HCT116 (cell line): ENCODE data around the gene RPTOR. TPM values are rescaled to one million over a fixed set of nuclear protein-coding genes. Genes with fewer than 3 reads are reported as not detected.

Experiments
- ATAC-seq: fragments of 200-7000 bp; cut with Tn5 transposase; 2 replicates; pipeline ENCODE4 v1.9.1; 2020; ENCODE audit warnings: mild to moderate bottlenecking, moderate library complexity
- BruUV-seq: library from RNA; stranded (reverse); fragments of 400-500 nt; replicated peaks from 2 replicates; lab custom pipeline; 2021; lab: Mats Ljungman, UMichigan
- CTCF ChIA-PET: fragments of 300-600 bp; sonication (Branson Sonifier 250); formaldehyde crosslinking; loops from one replicate; lab custom pipeline; 2021; ENCODE audit warnings: antibody characterized with exemption; lab: Charles Lee
- POLR2A ChIA-PET: fragments of 300-600, 350-600 bp; sonication (Branson Sonifier 250); formaldehyde crosslinking; loops from one replicate; lab custom pipeline; 2021; ENCODE audit warnings: antibody characterized with exemption; lab: Charles Lee
- RAD21 ChIA-PET, 2 experiments: fragments of 300-600 bp; sonication (Branson Sonifier 250); formaldehyde crosslinking; loops; one replicate each; lab custom pipeline; 2023; ENCODE audit warnings: low total read pairs in 2 of 2; ENCODE audit not compliant: uncharacterized antibody in 2 of 2, unreplicated experiment in 2 of 2, low non-redundant PET in 1 of 2; lab: Charles Lee
- DNase-seq: peaks from one replicate; pipeline ENCODE4 v3.0.0-alpha.2; 2010; ENCODE audit warnings: low read depth, low spot score
- H2AFZ ChIP-seq: fragments of 200-600 bp; shearing (Covaris generic), sonication (generic); 2 replicates; pipeline ENCODE4 v1.6.1; 2017; ENCODE audit warnings: low read depth, mixed run types, mixed read lengths, antibody characterized with exemption, low read length; ENCODE audit not compliant: poor library complexity, severe bottlenecking
- H3K27ac ChIP-seq: 2 replicates; pipeline ENCODE4 v1.5.1; 2012; ENCODE audit warnings: low read depth, low read length
- H3K27me3 ChIP-seq: fragments of 200-600 bp; sonication (generic); 2 replicates; pipeline ENCODE4 v1.6.1; 2016; ENCODE audit warnings: mixed run types, low read length, mixed read lengths; ENCODE audit not compliant: insufficient read depth
- H3K36me3 ChIP-seq, 2 experiments: fragments of 200-500 bp in 1 of 2; fragments of 200-600 bp in 1 of 2; sonication (Bioruptor generic) in 1 of 2; sonication (generic) in 1 of 2; 2 replicates each; pipeline versions ENCODE4 v1.5.1 to v1.6.1; 2014 to 2016; ENCODE audit warnings: low read length in 2 of 2, inconsistent platforms in 1 of 2, mixed read lengths in 1 of 2, mixed run types in 1 of 2; ENCODE audit not compliant: insufficient read depth in 2 of 2, control insufficient read depth in 1 of 2
- H3K4me1 ChIP-seq, 2 experiments: fragments of 200-600 bp in 1 of 2; sonication (generic) in 1 of 2; 2 replicates each; pipeline versions ENCODE4 v1.5.1 to v1.6.1; 2012 to 2017; ENCODE audit warnings: low read length in 2 of 2, inconsistent platforms in 1 of 2, mild to moderate bottlenecking in 1 of 2, mixed read lengths in 1 of 2, mixed run types in 1 of 2, moderate library complexity in 1 of 2; ENCODE audit not compliant: insufficient read depth in 2 of 2, control insufficient read depth in 1 of 2
- H3K4me2 ChIP-seq: fragments of 200-600 bp; sonication (generic); 2 replicates; pipeline ENCODE4 v1.6.1; 2017; ENCODE audit warnings: mixed run types, low read length, mixed read lengths
- H3K4me3 ChIP-seq, 2 experiments: fragments of 200-600 bp in 1 of 2; sonication (generic) in 1 of 2; replicated peaks in 1 of 2; 2 replicates each; pipeline ENCODE4 v1.5.1; 2011 to 2016; ENCODE audit warnings: low read length in 2 of 2, control low read depth in 1 of 2, low read depth in 1 of 2, mild to moderate bottlenecking in 1 of 2, mixed read lengths in 1 of 2, mixed run types in 1 of 2
- H3K79me2 ChIP-seq: fragments of 200-600 bp; sonication (generic); 2 replicates; pipeline ENCODE4 v1.6.1; 2017; ENCODE audit warnings: mild to moderate bottlenecking, mixed run types, low read length, moderate library complexity, mixed read lengths; ENCODE audit not compliant: insufficient read depth
- H3K9ac ChIP-seq: fragments of 200-600 bp; sonication (generic); 2 replicates; pipeline ENCODE4 v1.6.1; 2016; ENCODE audit warnings: low read length, mixed read lengths
- H3K9me2 ChIP-seq: fragments of 200-600 bp; sonication (generic), shearing (Covaris generic); 2 replicates; pipeline ENCODE4 v1.6.1; 2017; ENCODE audit warnings: mixed run types, mild to moderate bottlenecking, moderate library complexity; ENCODE audit not compliant: insufficient read depth
- H3K9me3 ChIP-seq, 2 experiments: fragments of 200-500 bp in 1 of 2; fragments of 200-600 bp in 1 of 2; sonication (Bioruptor generic) in 1 of 2; sonication (generic) in 1 of 2; 2 replicates each; pipeline ENCODE4 v1.6.1; 2014 to 2017; ENCODE audit warnings: low read length in 2 of 2, mixed read lengths in 2 of 2, inconsistent platforms in 1 of 2, low read depth in 1 of 2, mild to moderate bottlenecking in 1 of 2, mixed run types in 1 of 2, moderate library complexity in 1 of 2; ENCODE audit not compliant: control insufficient read depth in 1 of 2, insufficient read depth in 1 of 2
- H4K20me1 ChIP-seq: fragments of 200-600 bp; sonication (generic), shearing (Covaris generic); 2 replicates; pipeline ENCODE4 v1.6.1; 2017; ENCODE audit warnings: mixed run types, mild to moderate bottlenecking, moderate library complexity; ENCODE audit not compliant: insufficient read depth
- intact Hi-C: fragments of 100-400 bp; cut with micrococcal nuclease; formaldehyde crosslinking; loops from 2 replicates; pipeline ENCODE4 v1.10.0; 2022
- total RNA-seq: library from RNA; stranded (reverse); gene quantifications from one replicate; pipeline ENCODE4 v1.2.1, GENCODE V29; 2021; ENCODE audit not compliant: unreplicated experiment
- TF ChIP-seq, protein P1 (sequence below): IDR thresholded peaks from 2 replicates; pipeline ENCODE4 v1.6.1; 2011; ENCODE audit warnings: mild to moderate bottlenecking, low read length, moderate library complexity; ENCODE audit not compliant: insufficient replicate concordance; ENCODE audit errors: extremely low read depth
- TF ChIP-seq, protein P2 (sequence below): IDR thresholded peaks from 2 replicates; pipeline ENCODE4 v1.6.1; 2012; ENCODE audit warnings: low read depth

RPTOR gene
- total RNA-seq, 1 experiment from 2014 or later = 69.5 TPM

DNA sequence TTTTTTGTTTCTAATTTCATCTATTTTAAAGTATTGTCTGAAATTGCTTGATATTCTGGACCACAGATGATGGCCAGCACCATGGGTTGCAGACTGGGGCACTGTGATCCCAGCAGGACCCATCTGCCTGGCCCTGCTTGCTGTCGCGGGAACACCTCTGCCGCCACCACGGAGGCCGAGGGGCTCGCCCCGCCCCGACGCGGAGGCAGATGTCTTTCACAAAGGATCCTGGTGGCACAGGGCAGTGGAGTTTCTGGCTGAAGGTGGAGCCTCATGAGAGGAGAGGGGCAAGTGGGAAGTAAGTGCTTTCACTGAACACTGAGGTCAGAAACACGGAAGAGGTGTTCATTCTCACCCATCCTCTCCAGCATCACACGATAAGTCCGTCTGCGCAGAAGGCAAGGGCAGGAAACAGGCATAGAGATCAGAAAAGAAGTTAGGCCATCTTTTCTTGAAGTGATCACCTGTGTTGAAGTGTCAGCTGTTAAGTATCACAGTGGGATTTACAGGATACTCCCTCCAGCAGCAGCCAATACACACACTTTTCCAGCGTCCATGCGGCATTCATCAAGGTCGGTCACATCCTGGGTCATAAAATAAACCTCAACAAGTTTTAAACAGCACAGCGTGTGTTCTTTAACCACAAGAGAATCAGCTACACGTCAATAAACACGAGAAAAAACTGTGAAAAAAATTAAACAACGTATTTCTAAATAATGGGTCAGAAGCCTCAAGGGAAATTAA, 194.5 kb downstream of the RPTOR start:
- H3K27me3 ChIP-seq = no peaks in the 10 kb centered on the region
- no peaks in the 10 kb centered on the region for H3K4me1 ChIP-seq
- CTCF ChIA-PET = no interaction called here
- no TSS peak for BruUV-seq
- TF ChIP-seq, protein P1, sequence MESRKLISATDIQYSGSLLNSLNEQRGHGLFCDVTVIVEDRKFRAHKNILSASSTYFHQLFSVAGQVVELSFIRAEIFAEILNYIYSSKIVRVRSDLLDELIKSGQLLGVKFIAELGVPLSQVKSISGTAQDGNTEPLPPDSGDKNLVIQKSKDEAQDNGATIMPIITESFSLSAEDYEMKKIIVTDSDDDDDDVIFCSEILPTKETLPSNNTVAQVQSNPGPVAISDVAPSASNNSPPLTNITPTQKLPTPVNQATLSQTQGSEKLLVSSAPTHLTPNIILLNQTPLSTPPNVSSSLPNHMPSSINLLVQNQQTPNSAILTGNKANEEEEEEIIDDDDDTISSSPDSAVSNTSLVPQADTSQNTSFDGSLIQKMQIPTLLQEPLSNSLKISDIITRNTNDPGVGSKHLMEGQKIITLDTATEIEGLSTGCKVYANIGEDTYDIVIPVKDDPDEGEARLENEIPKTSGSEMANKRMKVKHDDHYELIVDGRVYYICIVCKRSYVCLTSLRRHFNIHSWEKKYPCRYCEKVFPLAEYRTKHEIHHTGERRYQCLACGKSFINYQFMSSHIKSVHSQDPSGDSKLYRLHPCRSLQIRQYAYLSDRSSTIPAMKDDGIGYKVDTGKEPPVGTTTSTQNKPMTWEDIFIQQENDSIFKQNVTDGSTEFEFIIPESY = no peak
- TF ChIP-seq, protein P2, sequence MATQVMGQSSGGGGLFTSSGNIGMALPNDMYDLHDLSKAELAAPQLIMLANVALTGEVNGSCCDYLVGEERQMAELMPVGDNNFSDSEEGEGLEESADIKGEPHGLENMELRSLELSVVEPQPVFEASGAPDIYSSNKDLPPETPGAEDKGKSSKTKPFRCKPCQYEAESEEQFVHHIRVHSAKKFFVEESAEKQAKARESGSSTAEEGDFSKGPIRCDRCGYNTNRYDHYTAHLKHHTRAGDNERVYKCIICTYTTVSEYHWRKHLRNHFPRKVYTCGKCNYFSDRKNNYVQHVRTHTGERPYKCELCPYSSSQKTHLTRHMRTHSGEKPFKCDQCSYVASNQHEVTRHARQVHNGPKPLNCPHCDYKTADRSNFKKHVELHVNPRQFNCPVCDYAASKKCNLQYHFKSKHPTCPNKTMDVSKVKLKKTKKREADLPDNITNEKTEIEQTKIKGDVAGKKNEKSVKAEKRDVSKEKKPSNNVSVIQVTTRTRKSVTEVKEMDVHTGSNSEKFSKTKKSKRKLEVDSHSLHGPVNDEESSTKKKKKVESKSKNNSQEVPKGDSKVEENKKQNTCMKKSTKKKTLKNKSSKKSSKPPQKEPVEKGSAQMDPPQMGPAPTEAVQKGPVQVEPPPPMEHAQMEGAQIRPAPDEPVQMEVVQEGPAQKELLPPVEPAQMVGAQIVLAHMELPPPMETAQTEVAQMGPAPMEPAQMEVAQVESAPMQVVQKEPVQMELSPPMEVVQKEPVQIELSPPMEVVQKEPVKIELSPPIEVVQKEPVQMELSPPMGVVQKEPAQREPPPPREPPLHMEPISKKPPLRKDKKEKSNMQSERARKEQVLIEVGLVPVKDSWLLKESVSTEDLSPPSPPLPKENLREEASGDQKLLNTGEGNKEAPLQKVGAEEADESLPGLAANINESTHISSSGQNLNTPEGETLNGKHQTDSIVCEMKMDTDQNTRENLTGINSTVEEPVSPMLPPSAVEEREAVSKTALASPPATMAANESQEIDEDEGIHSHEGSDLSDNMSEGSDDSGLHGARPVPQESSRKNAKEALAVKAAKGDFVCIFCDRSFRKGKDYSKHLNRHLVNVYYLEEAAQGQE = no peak
- RAD21 ChIA-PET = no interaction called here
- no peak for DNase-seq
- peaks cover 0 to 15% of the 10 kb centered on the region in 2 experiments; a peak in 2 of 4 replicates for H3K36me3 ChIP-seq
- no peaks in the 10 kb centered on the region for H3K79me2 ChIP-seq
- H3K27ac ChIP-seq = no peak overlapping the region
- no peak overlapping the region for H3K9ac ChIP-seq
- H3K9me2 ChIP-seq = no peaks in the 10 kb centered on the region
- no peak overlapping the region for H2AFZ ChIP-seq
- no peak overlapping the region for H3K4me3 ChIP-seq
- no peak overlapping the region for H3K4me2 ChIP-seq
- ATAC-seq = no peak
- POLR2A ChIA-PET = no interaction called here
- H4K20me1 ChIP-seq = no peaks in the 10 kb centered on the region
- intact Hi-C loops = no loop called here
- H3K9me3 ChIP-seq = no peaks in the 10 kb centered on the region
